Nephron progenitor cell (in vitro differentiated cells): ENCODE measurements around the gene HOXA2.
A peak's percentile ranks its signal among the peaks of the same experiment; 100 is the strongest.

Experiments used
- DNase-seq: peaks from one replicate; pipeline ENCODE4 v3.0.0; 2021
- H3K27ac Mint-ChIP-seq: 2 replicates; pipeline ENCODE4 v1.8.0; 2021; ENCODE audit warnings: mild to moderate bottlenecking, moderate library complexity, mixed read lengths
- H3K27me3 Mint-ChIP-seq: 2 replicates; pipeline ENCODE4 v1.8.0; 2021; ENCODE audit warnings: mild to moderate bottlenecking, low read depth, mixed read lengths; ENCODE audit not compliant: poor library complexity
- H3K36me3 Mint-ChIP-seq: 2 replicates; pipeline ENCODE4 v1.8.0; 2021; ENCODE audit warnings: low read depth, mixed read lengths
- H3K4me1 Mint-ChIP-seq: 2 replicates; pipeline ENCODE4 v1.8.0; 2021; ENCODE audit warnings: mixed read lengths
- H3K4me3 Mint-ChIP-seq: 2 replicates; pipeline ENCODE4 v1.8.0; 2021; ENCODE audit warnings: mild to moderate bottlenecking, moderate library complexity, mixed read lengths
- H3K9me3 Mint-ChIP-seq: 2 replicates; pipeline ENCODE4 v1.8.0; 2021; ENCODE audit warnings: mild to moderate bottlenecking, moderate library complexity, mixed read lengths
- TF ChIP-seq, protein P1 (sequence below): fragments of 200-600 bp; sonication (generic); IDR thresholded peaks from 2 replicates; pipeline ENCODE4 v1.5.0; 2021; ENCODE audit warnings: antibody characterized with exemption

The HOXA2 gene

GRCh38 chr7:27083646-27084045, 18.8 kb downstream of the HOXA2 start:
- peaks cover 59% of the 10 kb centered on the region for H3K4me1 Mint-ChIP-seq
- peak overlapping the region; percentile 3 for H3K27ac Mint-ChIP-seq
- TF ChIP-seq, protein P1, sequence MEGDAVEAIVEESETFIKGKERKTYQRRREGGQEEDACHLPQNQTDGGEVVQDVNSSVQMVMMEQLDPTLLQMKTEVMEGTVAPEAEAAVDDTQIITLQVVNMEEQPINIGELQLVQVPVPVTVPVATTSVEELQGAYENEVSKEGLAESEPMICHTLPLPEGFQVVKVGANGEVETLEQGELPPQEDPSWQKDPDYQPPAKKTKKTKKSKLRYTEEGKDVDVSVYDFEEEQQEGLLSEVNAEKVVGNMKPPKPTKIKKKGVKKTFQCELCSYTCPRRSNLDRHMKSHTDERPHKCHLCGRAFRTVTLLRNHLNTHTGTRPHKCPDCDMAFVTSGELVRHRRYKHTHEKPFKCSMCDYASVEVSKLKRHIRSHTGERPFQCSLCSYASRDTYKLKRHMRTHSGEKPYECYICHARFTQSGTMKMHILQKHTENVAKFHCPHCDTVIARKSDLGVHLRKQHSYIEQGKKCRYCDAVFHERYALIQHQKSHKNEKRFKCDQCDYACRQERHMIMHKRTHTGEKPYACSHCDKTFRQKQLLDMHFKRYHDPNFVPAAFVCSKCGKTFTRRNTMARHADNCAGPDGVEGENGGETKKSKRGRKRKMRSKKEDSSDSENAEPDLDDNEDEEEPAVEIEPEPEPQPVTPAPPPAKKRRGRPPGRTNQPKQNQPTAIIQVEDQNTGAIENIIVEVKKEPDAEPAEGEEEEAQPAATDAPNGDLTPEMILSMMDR, result no peak
- H3K4me3 Mint-ChIP-seq, result no peak overlapping the region
- no peak for DNase-seq
- peaks cover 6% of the 10 kb centered on the region for H3K36me3 Mint-ChIP-seq
- H3K27me3 Mint-ChIP-seq, result peaks cover 3% of the 10 kb centered on the region
- peaks cover 6% of the 10 kb centered on the region for H3K9me3 Mint-ChIP-seq

GRCh38 chr7:27082171-27082570, 20.3 kb downstream of the HOXA2 start:
- H3K4me3 Mint-ChIP-seq, result no peak overlapping the region
- H3K27ac Mint-ChIP-seq, result no peak overlapping the region
- TF ChIP-seq, protein P1, result no peak
- no peaks in the 10 kb centered on the region for H3K27me3 Mint-ChIP-seq
- peaks cover 47% of the 10 kb centered on the region for H3K4me1 Mint-ChIP-seq
- DNase-seq, result no peak
- peaks cover under 1% of the 10 kb centered on the region for H3K36me3 Mint-ChIP-seq
- peaks cover under 1% of the 10 kb centered on the region for H3K9me3 Mint-ChIP-seq

DNA sequence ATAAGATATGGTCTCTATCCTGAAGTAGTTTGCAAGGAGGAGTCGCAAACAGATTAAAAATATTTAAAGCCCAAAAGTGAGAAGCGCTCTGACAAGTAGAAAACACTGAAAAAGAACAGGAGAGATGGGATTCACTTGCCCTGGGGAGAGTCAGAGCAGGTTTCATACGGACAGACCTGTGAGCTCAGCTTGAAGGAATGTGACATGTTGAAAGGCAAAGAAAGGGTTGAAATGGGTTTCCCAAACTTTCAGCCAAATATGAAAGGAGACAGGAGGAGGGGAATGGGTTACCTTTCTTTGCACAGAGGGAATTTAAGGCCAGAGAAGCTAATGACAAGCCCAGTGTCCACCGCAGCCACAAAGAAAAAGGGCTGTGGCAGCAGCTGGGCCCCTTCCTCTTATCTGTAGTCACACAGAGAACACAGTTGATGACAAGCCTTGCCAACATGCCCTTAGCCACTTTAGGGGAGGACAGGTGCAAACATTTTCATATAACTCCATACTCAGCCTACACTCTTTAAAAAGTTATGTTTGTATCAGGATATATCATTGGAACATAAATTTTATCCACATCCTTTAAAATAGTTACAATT, 21.5 kb downstream of the HOXA2 start:
- H3K4me1 Mint-ChIP-seq, result peaks cover 46% of the 10 kb centered on the region
- TF ChIP-seq, protein P1, result no peak
- H3K27me3 Mint-ChIP-seq, result no peaks in the 10 kb centered on the region
- DNase-seq, result no peak
- H3K9me3 Mint-ChIP-seq, result peaks cover 4% of the 10 kb centered on the region
- H3K36me3 Mint-ChIP-seq, result peaks cover 5% of the 10 kb centered on the region
- H3K27ac Mint-ChIP-seq, result peak overlapping the region; percentile 47
- H3K4me3 Mint-ChIP-seq, result no peak overlapping the region

DNA sequence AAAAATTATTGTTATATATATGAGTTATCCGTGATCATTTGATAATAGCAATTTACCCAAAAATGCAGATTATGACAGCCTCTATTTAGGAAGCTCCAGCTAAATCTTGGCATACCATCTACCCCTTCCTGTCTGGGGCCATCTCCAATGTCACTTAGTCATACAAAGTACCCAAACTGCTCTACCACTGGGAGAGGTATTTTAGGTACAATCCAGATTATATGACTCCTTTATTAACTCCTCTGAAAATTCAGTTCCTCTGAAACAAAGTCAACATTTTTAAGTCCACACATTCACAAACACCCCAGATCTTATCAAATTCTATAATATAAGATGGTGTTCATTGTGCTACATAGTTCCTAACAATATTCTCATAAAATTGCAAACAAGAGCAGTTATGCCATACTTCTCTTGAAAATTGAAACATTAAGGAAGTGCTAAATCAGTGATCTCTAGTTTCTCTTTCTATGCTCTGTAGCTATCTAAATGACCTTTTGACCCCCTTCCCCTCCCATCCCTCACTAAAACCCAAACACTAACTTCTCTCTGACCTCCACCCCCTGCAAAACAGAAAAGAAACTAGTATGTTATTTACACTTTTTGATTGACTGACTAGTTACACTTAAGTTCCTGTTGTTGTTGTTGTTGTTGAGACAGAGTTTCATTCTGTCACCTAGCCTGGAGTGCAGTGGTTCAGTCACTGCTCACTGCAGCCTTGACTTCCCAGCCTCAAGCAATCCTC, 23.1 kb downstream of the HOXA2 start:
- Mint-ChIP-seq H3K4me3 (no peak overlapping the region), H3K9me3 (peaks cover 11% of the 10 kb centered on the region), H3K36me3 (peaks cover 9% of the 10 kb centered on the region), H3K27ac (no peak overlapping the region), H3K4me1 (peaks cover 46% of the 10 kb centered on the region), H3K27me3 (no peaks in the 10 kb centered on the region)
- DNase-seq, result no peak
- TF ChIP-seq, protein P1, result no peak

DNA sequence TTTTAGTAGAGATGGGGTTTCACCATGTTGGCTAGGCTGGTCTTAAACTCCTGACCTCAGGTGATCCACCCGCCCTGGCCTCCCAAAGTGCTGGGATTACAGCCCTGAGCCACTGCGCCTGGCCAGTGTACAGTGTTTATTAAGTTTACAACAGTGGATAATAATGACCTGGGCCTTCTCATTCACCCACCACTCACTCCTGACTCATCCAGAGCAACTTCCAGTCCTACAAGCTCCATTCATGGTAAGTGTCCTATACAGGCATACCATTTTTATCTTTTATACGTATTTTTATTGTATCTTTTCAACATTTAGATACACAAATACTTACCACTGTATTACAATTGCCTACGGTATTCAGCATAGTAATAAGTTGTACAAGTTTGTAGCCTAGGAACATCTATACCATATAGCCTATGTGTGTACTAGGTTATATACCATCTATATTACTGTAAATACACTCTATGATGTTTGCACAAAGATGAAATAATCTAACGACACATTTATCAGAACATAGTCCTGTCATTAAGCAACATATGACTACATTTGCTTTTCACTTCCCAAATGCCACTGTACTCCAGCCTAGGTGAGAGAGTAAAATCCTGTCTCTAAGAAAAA, 23.8 kb downstream of the HOXA2 start:
- peaks cover 46% of the 10 kb centered on the region for H3K4me1 Mint-ChIP-seq
- no peak overlapping the region for H3K4me3 Mint-ChIP-seq
- H3K27ac Mint-ChIP-seq, result peak overlapping the region; percentile 36
- no peak for DNase-seq
- no peaks in the 10 kb centered on the region for H3K27me3 Mint-ChIP-seq
- peaks cover 11% of the 10 kb centered on the region for H3K9me3 Mint-ChIP-seq
- TF ChIP-seq, protein P1, result no peak
- peaks cover 9% of the 10 kb centered on the region for H3K36me3 Mint-ChIP-seq
